Activated B cell treated with CpG ODN at 0.5 μM for 24 hours (primary cell): ENCODE results near the gene KLHL1. TPM values are rescaled to one million over a fixed set of nuclear protein-coding genes. Genes with fewer than 3 reads are reported as not detected.

Experiments
- ATAC-seq: fragments of 200-7000 bp; cut with Tn5 transposase; one replicate; pipeline ENCODE4 v1.10.0; 2021; ENCODE audit warnings: low read depth, mild to moderate bottlenecking, moderate library complexity
- CTCF ChIA-PET: fragments of 350-600 bp; sonication (Branson Sonifier 250); formaldehyde crosslinking; loops from one replicate; lab custom pipeline; 2021; ENCODE audit warnings: antibody characterized with exemption; lab: Charles Lee
- POLR2A ChIA-PET: fragments of 350-600 bp; sonication (Branson Sonifier 250); formaldehyde crosslinking; loops from one replicate; lab custom pipeline; 2021; ENCODE audit warnings: antibody characterized with exemption; lab: Charles Lee
- DNase-seq: peaks from one replicate; pipeline ENCODE4 v3.0.0; 2022
- H3K27ac Mint-ChIP-seq: one replicate; pipeline ENCODE4 v1.8.0; 2020; ENCODE audit warnings: mixed read lengths
- H3K27me3 Mint-ChIP-seq: one replicate; pipeline ENCODE4 v1.8.0; 2021; ENCODE audit warnings: mixed read lengths
- H3K36me3 Mint-ChIP-seq: one replicate; pipeline ENCODE4 v1.8.0; 2021; ENCODE audit warnings: low read depth, mixed read lengths
- H3K4me1 Mint-ChIP-seq: one replicate; pipeline ENCODE4 v1.8.0; 2021; ENCODE audit warnings: mixed read lengths
- H3K4me3 Mint-ChIP-seq: one replicate; pipeline ENCODE4 v1.8.0; 2020; ENCODE audit warnings: mild to moderate bottlenecking, mixed read lengths
- H3K9me3 Mint-ChIP-seq: one replicate; pipeline ENCODE4 v1.8.0; 2020; ENCODE audit warnings: mixed read lengths
- CTCF ChIP-seq: fragments of 200-600 bp; IDR thresholded peaks from one replicate; pipeline ENCODE4 v1.8.0; 2022; ENCODE audit warnings: antibody characterized with exemption, mild to moderate bottlenecking
- intact Hi-C: fragments of 100-400 bp; cut with micrococcal nuclease; formaldehyde crosslinking; loops from one replicate; pipeline ENCODE4 v1.15.1; 2024
- total RNA-seq: library from RNA; stranded (reverse); gene quantifications from 2 replicates; pipeline ENCODE4 v1.2.3, GENCODE V29; 2022

Gene KLHL1
- total RNA-seq, 1 donor from 2014 or later = not detected

GRCh38 chr13:69704311-69704710, 403.9 kb downstream of the KLHL1 start:
- ATAC-seq (no peak), DNase-seq (no peak)
- Mint-ChIP-seq H3K36me3 (no peaks in the 10 kb centered on the region), H3K4me1 (no peaks in the 10 kb centered on the region), H3K9me3 (peaks cover 4% of the 10 kb centered on the region), H3K27me3 (no peaks in the 10 kb centered on the region), H3K4me3 (no peak overlapping the region), H3K27ac (no peak overlapping the region)
- intact Hi-C loops = no loop called here
- POLR2A ChIA-PET = no interaction called here
- CTCF ChIA-PET = no interaction called here
- TF ChIP-seq CTCF = no peak

GRCh38 chr13:69690999-69691398, 417.3 kb downstream of the KLHL1 start:
- ChIA-PET CTCF (no interaction called here), POLR2A (no interaction called here)
- Mint-ChIP-seq H3K4me1 (no peaks in the 10 kb centered on the region), H3K36me3 (no peaks in the 10 kb centered on the region), H3K4me3 (no peak overlapping the region), H3K27ac (no peak overlapping the region), H3K27me3 (no peaks in the 10 kb centered on the region), H3K9me3 (peaks cover 3% of the 10 kb centered on the region)
- ATAC-seq (no peak), DNase-seq (no peak)
- intact Hi-C loops = no loop called here
- no peak for TF ChIP-seq CTCF

GRCh38 chr13:69683921-69684686, 424.1 kb downstream of the KLHL1 start:
- Mint-ChIP-seq H3K27me3 (no peaks in the 10 kb centered on the region), H3K4me3 (no peak overlapping the region), H3K4me1 (no peaks in the 10 kb centered on the region), H3K27ac (no peak overlapping the region), H3K9me3 (peaks cover 4% of the 10 kb centered on the region), H3K36me3 (no peaks in the 10 kb centered on the region)
- POLR2A ChIA-PET = no interaction called here
- ATAC-seq (no peak), DNase-seq (no peak)
- CTCF ChIA-PET = no interaction called here
- TF ChIP-seq CTCF = no peak
- intact Hi-C loops = no loop called here

- ATAC-seq = no peak
Measured at GRCh38 chr13:69681722-69682121, 426.5 kb downstream of the KLHL1 start.

GRCh38 chr13:69677343-69677742, 430.9 kb downstream of the KLHL1 start:
- no peaks in the 10 kb centered on the region for H3K27me3 Mint-ChIP-seq
- POLR2A ChIA-PET = no interaction called here
- ATAC-seq = no peak
- DNase-seq = no peak
- no peak overlapping the region for H3K4me3 Mint-ChIP-seq
- TF ChIP-seq CTCF = no peak
- no peaks in the 10 kb centered on the region for H3K4me1 Mint-ChIP-seq
- intact Hi-C loops = no loop called here
- no peak overlapping the region for H3K27ac Mint-ChIP-seq
- CTCF ChIA-PET = no interaction called here
- peaks cover 7% of the 10 kb centered on the region for H3K9me3 Mint-ChIP-seq
- H3K36me3 Mint-ChIP-seq = no peaks in the 10 kb centered on the region

More at GRCh38 chr13:69681722-69682121, 426.5 kb downstream of the KLHL1 start:
- intact Hi-C loops = no loop called here
- H3K4me1 Mint-ChIP-seq = no peaks in the 10 kb centered on the region
- DNase-seq = no peak
- ChIA-PET POLR2A (no interaction called here), CTCF (interaction anchor here (0.9 kb wide), 1 partner anchor 10 kb away, joined by 4 read pairs; no protein-coding TSS in a partner anchor)
- H3K36me3 Mint-ChIP-seq = no peaks in the 10 kb centered on the region
- H3K9me3 Mint-ChIP-seq = peaks cover 9% of the 10 kb centered on the region
- H3K4me3 Mint-ChIP-seq = no peak overlapping the region
- H3K27me3 Mint-ChIP-seq = no peaks in the 10 kb centered on the region
- no peak for TF ChIP-seq CTCF
- H3K27ac Mint-ChIP-seq = no peak overlapping the region
